ENCODE data around the gene RHOJ. TPM values are rescaled to one million over a fixed set of nuclear protein-coding genes. Genes with fewer than 3 reads are reported as not detected.
"Not testable (repeated sequence)": the region's sequence is repeated elsewhere in the genome, so short reads cannot be mapped to it uniquely, and the experiment has no call there.

The RHOJ gene
- total RNA-seq, 1 donor from 2014 or later: 65.9 TPM

DNA sequence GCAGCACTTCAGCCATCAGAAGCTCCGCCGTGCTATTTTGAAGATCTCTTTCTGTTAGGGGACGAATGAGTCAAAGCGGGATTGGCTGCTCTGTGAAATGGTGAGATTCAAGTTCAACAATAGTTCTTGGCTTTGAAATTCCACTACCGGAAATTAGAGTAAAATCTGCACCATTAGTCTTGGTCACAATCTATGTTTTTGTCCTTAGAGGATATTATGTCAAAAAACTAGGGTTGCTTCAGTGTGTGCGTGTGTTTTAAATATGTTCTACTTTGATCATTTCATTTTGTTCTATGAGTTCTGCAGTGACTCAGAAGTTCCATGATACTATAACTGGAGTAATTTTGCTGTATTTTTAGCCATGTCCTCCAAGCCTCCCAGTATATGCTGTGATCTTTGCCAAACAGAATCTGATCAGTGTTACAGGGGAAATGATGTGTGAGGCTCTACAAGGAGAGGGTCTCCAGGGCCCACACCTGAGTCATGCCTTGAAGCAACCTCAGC lies 91.9 kb downstream of the RHOJ start:
- peak; percentile 30 to 46 for DNase-seq (ENCODE audit: low read depth in 2 of 2)

DNA sequence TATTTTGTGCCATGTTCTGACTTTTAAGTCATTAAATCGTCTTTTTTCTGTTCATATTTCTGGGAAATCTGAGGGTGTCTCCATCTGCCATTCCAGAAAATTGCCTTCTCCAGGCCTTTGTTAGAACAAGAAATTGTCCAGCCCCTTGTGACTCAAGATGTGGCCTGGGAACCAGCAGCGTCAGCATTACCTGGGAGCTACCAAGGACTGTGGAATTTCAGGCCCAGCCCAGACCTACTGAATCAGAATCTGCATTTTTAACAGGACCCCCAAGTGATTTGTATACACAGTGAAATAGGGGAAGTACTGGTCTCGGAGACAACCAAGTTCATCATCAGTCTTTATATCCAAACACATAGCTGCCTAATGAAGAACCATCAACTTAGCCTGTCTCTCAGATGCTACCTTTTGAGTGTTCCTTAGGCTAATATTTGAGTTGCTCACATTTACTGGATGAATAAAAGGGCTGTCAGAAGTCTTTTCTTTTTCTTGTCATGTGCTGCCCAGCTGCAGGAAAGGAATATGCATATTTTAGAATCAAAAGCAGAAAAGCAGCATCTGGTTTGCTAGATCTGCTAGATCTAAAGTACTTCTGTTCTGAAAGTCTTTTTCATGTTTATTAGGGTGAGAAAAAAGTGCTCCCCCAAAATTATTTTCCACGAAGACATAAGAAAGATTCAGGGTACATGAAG lies 93.3 kb downstream of the RHOJ start:
- no peak for DNase-seq (ENCODE audit: low read depth in 2 of 2)

DNA sequence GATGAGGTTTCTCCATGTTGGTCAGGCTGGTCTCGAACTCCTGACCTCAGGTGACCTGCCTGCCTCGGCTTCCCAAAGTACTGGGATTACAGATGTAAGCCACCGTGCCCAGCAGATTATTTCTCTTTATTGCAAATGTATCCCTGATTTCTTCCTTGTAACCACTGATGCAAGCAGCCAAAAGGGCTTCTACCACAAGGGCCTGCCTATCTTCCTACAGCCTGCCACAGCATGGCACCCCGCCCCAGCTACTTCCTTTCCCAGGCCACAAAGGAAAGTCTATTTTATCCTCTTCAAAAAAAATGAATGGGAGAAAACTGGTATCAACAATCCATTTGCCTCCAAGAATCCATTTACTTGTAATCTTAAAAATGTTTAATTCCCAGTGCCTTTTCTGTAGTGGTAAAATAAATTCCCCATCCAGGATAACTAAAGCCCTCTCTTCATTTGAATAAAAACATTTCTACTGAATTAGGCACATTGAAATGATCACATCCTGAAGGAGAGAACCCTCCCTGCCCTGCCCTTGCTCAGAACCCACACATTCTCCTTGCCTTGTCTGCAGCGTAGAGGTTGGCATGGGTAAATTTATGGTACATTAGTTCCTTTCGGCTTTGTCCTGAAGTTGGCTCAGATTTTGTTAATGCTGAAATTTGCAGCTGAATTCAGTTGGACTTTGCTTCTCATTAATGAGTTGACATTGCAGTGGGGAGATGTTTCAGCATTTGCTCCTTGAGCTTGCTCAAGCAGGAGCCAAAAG lies 95.3 kb downstream of the RHOJ start:
- DNase-seq (ENCODE audit: low read depth in 2 of 2): no peak

DNA sequence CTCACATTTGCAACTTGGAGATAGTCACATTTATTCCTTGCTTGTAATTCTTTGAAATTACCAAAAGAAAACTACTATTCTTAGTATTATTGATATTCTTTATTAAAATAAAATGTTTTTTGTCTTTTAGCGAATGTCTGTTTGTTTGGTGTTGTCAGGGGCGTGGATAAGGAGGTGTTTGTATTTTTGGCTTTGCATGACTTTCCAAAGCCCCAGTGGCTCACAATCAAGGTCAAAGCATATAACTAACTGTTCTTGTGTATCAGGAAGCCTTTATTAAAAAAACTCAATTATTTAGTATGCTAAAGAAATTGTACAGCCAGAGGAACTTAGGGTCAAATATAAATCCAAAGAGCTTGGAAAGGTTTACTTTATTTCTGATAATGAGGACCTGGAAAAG lies 96.6 kb downstream of the RHOJ start:
- no peak for DNase-seq (ENCODE audit: low read depth in 2 of 2)

DNA sequence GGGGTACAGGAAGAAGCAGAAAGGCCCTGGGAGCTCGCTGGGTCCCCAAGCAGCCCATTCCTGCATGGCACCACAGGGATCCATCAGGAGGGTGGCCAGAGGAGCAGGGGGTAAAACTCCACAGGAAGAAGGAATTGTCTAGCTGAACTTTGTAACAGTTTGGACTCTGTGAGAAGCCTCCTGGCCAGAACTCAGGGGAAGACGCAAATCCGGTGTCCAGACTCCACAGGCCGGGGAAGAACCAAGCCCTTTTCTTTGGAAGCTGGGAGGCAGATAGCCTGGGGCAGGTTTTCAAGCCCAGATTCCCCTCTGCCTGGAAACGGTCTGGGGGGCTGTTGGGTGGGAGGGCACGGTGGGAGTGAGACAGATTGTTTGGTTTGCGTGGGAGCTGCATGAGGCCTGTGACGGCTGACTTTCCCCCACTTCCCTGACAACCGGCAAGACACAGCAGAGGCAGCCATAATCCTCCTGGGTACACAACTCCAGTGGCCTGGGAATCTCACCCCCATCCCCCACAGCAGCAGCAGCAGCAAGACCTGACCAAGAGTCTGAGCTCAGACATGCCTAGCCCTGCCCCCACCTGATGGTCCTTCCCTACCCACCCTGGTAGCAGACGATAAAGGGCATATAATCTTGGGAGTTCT lies 97.8 kb downstream of the RHOJ start:
- DNase-seq (ENCODE audit: low read depth in 2 of 2): no peak

DNA sequence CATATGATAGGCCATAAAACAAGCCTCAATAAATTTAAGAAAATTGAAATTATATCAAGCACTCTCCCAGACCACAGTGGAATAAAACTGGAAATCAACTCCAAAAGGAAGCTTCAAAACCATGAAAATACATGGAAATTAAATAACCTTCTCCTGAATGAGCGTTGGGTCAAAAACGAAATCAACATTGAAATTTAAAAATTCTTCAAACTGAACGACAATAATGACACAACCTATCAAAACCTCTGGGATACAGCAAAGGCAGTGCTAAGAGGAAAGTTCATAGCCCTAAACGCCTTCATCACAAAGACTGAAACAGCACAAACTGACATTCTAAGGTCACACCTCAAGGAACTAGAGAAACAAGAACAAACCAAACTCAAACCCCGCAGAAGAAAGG lies 100.2 kb downstream of the RHOJ start:
- not testable (repeated sequence) for DNase-seq (ENCODE audit: low read depth in 2 of 2)

DNA sequence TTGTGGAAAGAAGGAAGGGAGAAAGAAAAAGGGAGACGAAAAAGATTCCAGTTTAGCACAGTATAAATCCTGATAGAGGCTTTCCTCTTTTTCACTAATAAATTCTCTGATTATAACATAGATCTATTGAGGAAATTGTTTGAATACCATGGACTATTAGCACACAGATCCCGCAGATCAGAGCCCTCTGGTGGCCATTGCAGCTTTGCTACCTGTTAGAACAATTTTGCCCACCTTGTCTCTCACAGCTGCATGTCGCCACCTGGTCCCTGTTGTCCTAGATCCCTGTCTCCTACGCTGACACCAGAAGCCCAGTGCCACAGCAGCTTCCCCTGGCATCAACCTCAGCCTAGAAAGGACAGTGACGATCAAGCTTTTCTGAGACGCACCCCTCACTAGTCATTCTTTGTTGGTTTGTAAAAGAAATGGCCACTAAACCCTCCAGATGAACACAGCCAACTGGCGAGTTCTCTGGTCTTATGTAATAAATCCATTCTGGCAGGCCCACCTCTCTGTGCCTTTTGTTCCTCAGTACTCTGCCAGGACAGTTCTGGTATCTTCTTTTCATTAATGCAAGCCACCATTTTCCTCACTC lies 104.6 kb downstream of the RHOJ start:
- DNase-seq (ENCODE audit: low read depth in 2 of 2): peak; percentile 46 to 62

DNA sequence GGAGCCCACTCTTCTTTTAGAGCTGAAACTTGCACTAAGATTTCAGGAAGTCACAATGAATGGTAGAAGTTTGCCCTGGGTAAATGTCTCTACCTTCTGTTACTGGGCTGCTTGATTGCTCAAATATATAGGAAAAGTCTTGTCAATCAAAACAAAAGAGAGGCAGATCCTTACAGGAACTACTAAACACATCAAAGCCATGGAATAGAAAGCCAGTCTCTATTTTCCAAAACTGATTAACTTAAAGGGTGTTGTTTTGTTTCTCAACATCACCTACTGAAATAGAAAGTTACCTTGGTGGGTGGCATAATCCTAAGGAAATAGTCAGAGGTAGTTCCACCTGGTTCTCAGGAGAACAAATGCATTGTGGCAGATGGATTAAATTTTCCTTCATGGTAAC lies 114.6 kb downstream of the RHOJ start, which contains the start of gene GPHB5:
TSS of gene GPHB5 (minus strand) at position 101 of the 400 bp plus-strand sequence. CDS start 1,086 bp downstream, outside the sequence.
- no peak for DNase-seq (ENCODE audit: low read depth in 2 of 2)

DNA sequence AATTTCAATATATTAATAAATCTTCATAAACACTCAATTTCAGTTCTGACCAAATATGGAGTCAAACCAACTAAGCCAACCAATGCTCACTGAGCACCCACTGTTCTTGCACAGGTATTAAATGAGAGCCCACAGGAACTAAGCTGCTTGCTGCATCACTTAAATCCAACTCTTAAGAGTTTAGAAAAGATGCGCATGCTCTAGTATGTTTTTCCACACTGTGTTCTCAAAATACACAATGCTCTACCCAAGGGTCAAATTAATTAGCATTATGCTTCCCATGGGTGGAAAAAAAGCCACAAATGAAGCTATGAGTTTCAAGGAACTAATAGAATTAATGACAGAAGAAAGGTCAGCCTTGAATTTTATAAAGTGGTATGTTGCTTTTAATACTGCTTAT lies 118.2 kb downstream of the RHOJ start:
- no peak for DNase-seq (ENCODE audit: low read depth in 2 of 2)

DNA sequence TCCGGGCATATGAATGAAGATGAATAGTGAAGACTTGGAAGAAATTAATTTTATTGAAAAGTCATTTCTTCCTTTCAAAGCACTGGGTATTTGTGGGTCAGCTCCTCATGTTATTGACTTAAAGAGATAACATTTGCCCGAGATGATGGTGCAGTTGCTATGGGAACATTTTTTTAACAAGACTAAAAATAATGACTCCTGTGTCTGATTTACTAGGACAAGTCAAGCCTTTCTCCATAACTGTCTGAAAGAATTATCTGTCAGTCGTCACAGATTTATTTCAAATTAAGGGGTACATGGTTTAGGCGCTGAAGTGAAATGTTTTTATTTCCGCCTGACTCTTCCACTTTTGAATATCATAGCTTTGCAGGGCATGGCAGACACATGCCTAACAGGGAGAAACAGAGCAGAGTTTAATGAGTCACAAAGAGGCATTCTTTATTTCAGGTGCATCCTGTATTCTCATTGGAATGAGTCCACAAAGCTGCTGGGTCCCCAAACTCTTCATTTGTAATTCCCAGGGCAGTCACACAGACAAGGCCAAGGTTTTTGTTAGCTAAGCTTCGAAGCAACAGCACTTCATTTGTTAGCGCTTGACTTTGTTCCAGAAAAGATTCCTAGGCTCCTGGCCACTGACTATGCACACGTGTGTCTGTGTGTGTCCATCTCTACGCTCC lies 118.8 kb downstream of the RHOJ start:
- peak; percentile 78 to 90 for DNase-seq (ENCODE audit: low read depth in 2 of 2)

DNA sequence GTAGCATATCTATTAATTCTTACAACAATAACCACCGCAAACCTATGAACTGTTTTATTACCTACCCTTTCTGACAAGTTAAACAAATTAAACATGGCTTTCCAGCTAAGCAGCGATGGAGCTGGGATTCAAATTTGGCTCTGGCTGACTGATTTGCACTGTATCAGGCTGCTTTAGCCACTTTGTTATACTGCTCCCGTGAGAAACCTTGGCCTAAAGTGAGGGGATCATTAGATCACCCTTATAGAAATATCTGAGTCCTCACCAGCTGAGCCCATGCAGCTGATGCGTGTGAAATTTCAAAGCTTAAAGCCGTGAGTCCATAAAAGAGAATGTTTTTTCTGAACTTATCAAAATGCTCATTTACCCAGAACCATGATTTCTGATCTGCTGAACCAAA lies 122.6 kb downstream of the RHOJ start:
- no peak for DNase-seq (ENCODE audit: low read depth in 2 of 2)

DNA sequence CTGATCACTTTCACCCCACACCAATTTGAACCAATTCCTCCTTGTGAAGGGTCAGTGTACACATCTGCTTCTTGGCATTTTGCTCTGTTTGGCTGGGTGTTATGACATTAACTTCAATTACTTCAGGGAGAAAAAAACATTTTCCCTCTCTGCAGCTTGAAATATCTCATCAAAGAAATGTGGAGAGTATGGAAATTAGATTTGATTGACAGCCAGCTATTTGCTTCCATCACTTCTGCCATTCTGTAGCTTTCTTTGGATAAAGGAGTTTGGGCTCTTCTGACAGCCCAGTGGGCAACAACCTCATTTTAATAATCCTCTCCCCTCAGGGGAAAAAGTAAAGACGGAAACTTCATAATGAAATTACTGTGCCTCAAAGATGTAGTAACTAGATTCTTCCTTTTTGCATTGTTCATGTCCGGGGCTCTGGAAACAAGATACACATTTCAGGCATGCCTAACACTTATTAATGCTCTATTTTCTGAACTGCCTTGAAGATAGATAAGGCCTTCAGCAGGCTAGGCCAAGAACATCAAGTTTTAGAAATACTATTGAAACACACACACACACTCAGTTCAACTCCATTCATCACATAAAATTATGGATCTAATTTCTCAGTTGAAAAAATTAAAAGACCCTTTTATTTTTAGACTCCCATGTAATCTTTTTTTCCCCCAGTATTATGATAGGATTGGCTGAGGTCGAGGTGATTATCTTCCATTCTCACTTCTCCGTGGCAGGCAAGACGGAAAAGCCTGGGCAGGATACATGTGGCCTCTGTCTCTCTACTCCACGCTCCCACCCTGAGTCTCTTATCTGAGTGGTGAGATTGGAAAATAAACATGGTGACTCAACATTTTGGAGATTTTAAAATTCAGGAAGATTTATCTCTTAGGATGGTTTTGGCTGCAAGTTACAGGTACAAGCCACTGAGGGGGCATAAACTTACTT lies 124.8 kb downstream of the RHOJ start:
- no peak for DNase-seq (ENCODE audit: low read depth in 2 of 2)

DNA sequence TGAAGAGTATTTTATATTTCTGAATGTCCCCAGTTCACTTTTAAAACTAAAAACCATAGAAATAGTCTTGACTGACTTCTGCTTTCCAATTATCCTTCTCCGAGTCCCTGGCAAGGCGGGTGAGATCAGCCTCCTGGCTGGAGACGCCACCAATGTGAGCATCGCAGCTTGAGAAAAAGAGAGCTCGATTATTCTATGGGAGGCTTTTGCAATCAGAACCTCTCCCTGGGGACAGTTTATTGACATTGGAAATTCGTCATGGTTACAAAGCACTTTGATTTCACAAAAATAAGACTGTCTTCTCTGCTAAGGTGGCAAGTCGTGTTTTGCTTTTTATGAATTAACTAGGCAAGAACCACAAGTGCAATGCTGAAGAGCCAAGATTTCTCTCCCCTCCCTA lies 138.1 kb downstream of the RHOJ start:
- no peak for DNase-seq (ENCODE audit: low read depth in 2 of 2)

Other genes with a start within 250 kb of the RHOJ start
- not detected in 2 replicates for gene KCNH5, start 159.0 kb upstream of the RHOJ start, total RNA-seq
- not detected in 2 replicates for gene GPHB5, start 114.5 kb downstream of the RHOJ start, total RNA-seq

Measured in dermis microvascular lymphatic vessel endothelial cell (primary cell).